Activated naive CD8-positive, alpha-beta T cell treated with anti-CD3 and anti-CD28 coated beads for 36 hours (primary cell): ENCODE results near the gene FHL2. TPM values are rescaled to one million over a fixed set of nuclear protein-coding genes. Genes with fewer than 3 reads are reported as not detected.
"Not testable (repeated sequence)": the region's sequence is repeated elsewhere in the genome, so short reads cannot be mapped to it uniquely, and the experiment has no call there.

Experiments used
- DNase-seq: peaks from one replicate; pipeline ENCODE4 v3.0.0; 2021
- H3K27ac Mint-ChIP-seq: one replicate; pipeline ENCODE4 v1.8.0; 2022; ENCODE audit warnings: mild to moderate bottlenecking, moderate library complexity, mixed read lengths
- H3K27me3 Mint-ChIP-seq: one replicate; pipeline ENCODE4 v1.8.0; 2022; ENCODE audit warnings: mild to moderate bottlenecking, mixed read lengths
- H3K36me3 Mint-ChIP-seq: one replicate; pipeline ENCODE4 v1.8.0; 2021; ENCODE audit warnings: mild to moderate bottlenecking, mixed read lengths
- H3K4me1 Mint-ChIP-seq: one replicate; pipeline ENCODE4 v1.8.0; 2021; ENCODE audit warnings: mixed read lengths
- H3K4me3 Mint-ChIP-seq: one replicate; pipeline ENCODE4 v1.8.0; 2022; ENCODE audit warnings: mild to moderate bottlenecking, moderate library complexity, mixed read lengths
- H3K9me3 Mint-ChIP-seq: one replicate; pipeline ENCODE4 v1.8.0; 2022; ENCODE audit warnings: mixed read lengths
- total RNA-seq, 2 experiments: library from RNA; stranded (reverse); gene quantifications; one replicate each; pipeline ENCODE4 v1.2.3, GENCODE V29; 2021

FHL2 gene
- total RNA-seq, 2 experiments from 2014 or later: 4.7 to 5.1 TPM

GRCh38 chr2:105329561-105330495 lies 69.0 kb downstream of the FHL2 start, which contains the start of gene TGFBRAP1:
TGFBRAP1 (minus strand) TSS chr2:105329735; CDS start chr2:105308301, 21,434 bp downstream.
- Mint-ChIP-seq H3K9me3 (no peaks in the 10 kb centered on the region), H3K4me1 (peaks cover 40% of the 10 kb centered on the region), H3K36me3 (peaks cover 22% of the 10 kb centered on the region), H3K4me3 (peak within 1 kb of the TSS; percentile 88), H3K27ac (peak within 1 kb of the TSS; percentile 96), H3K27me3 (no peaks in the 10 kb centered on the region)
- DNase-seq: peak; percentile 78

DNA sequence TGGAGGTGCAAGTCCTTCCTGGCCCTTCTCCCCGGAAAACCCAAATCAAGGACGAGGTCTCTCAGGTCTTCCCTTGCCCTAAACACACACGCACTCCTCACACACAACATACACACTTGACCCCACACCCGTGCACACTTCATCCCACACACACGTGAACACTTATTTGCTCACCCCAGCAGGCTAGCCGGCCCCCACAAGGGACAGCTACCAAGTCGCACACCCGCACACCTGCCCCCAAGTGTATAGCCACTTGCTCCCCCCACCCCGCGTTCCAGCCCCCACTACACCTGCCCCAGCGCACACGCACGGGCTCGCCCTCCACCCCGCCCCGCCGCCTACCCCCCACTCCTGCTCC lies 69.7 kb downstream of the FHL2 start:
- Mint-ChIP-seq H3K4me3 (peak overlapping the region; percentile 82), H3K4me1 (peaks cover 46% of the 10 kb centered on the region), H3K36me3 (peaks cover 25% of the 10 kb centered on the region), H3K9me3 (no peaks in the 10 kb centered on the region), H3K27ac (peak overlapping the region; percentile 86), H3K27me3 (no peaks in the 10 kb centered on the region)
- no peak for DNase-seq

DNA sequence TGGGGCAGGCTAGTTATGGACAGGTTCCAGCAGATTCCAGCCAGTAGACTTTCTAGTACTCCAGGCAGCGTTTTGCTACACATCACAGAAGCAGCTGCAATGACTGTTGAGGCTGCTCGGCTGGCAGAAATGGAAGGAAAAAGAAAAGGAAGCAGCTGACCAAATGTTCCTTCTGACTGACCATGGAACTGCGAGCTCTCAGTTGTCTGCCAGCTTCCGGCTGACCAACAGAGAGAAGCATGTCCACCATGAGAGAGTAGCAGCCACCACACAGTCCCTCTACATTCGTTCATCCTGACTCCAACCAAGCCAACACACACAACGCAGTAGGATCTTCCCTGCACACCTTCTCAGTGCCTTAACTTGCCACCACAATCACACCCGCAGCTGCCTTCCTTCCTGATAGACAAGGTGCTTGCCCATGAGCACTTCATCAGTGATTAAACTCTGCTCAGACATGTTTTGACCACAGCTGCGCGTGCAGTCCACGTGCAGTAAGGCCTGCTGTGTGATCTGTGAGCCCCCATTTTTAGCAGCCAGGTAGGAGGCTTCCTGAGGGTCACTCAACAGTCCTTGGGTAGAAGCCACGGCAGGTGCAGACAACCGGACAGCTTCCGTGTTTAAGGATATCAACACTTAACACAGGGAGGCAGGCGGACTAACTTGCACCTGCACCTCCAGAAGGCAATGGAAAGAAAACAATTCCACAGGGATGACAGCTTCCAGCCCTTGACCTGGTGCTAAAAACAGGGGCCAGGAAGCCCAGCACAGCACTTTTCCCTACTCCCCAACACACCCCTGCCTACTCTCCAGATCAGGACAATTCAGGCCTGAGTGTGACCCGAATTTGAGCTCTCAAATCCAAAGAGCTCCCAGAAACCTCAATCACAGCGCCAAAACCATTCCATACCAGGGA lies 70.3 kb downstream of the FHL2 start:
- Mint-ChIP-seq H3K36me3 (peaks cover 29% of the 10 kb centered on the region), H3K4me3 (peak overlapping the region; percentile 82), H3K27me3 (no peaks in the 10 kb centered on the region), H3K27ac (peak overlapping the region; percentile 86), H3K9me3 (no peaks in the 10 kb centered on the region), H3K4me1 (peaks cover 53% of the 10 kb centered on the region)
- DNase-seq: peak; percentile 27

GRCh38 chr2:105327690-105328089 lies 71.2 kb downstream of the FHL2 start:
- Mint-ChIP-seq H3K27me3 (no peaks in the 10 kb centered on the region), H3K4me1 (peaks cover 61% of the 10 kb centered on the region), H3K4me3 (peak overlapping the region; percentile 82), H3K27ac (no peak overlapping the region), H3K9me3 (no peaks in the 10 kb centered on the region), H3K36me3 (peaks cover 29% of the 10 kb centered on the region)
- no peak for DNase-seq

DNA sequence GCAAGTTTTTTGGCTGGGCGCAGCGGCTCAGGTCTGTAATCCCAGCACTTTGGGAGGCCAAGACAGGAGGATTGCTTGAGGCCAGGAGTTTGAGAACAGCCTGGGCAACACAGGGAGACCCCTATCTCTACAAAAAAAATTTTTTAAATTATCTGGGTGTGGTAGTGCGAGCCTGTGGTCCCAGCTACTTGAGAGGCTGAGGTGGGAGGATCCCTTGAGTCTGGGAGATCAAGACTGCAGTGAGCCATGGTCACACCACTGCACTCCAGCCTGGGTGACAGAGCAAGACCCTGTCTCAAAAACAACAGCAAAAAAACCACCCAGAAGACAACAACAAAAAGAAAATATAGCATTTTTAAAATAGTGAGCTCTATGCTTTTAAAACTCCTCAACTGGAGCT lies 71.6 kb downstream of the FHL2 start:
- Mint-ChIP-seq H3K4me1 (peaks cover 65% of the 10 kb centered on the region), H3K36me3 (peaks cover 29% of the 10 kb centered on the region)
- not testable (repeated sequence) for H3K9me3 Mint-ChIP-seq, H3K4me3 Mint-ChIP-seq, H3K27ac Mint-ChIP-seq, H3K27me3 Mint-ChIP-seq, DNase-seq

DNA sequence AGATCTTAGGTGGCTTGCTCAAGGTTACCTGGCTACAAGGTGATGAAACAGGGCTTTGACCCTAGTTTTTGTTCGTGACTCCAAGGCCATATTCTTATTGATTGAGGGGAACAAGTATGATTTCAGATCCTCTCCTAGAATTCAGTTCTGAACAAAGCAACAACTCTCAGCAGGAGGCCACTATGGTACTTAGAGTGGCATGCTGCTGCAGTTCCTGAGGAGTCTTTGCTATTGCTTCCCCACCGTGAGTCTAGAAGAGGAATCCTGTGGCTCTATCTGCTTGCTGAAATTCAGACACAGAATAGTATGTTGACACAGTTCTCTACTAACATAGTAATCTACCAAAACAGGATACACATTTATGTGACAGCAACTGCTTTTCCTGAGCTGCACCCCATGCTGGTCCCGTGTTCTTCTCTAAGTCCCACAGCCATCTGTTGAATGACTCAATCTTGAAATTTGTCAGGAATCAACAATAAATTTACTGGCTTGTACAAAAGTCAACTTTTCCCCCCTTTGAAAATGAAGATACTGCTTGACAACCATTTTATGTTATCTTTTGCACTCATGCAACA lies 73.4 kb downstream of the FHL2 start:
- Mint-ChIP-seq H3K27me3 (no peaks in the 10 kb centered on the region), H3K9me3 (no peaks in the 10 kb centered on the region)

GRCh38 chr2:105324732-105325131 lies 74.1 kb downstream of the FHL2 start:
- Mint-ChIP-seq H3K4me1 (peaks cover 69% of the 10 kb centered on the region), H3K4me3 (no peak overlapping the region), H3K36me3 (peaks cover 29% of the 10 kb centered on the region), H3K27ac (no peak overlapping the region), H3K27me3 (no peaks in the 10 kb centered on the region), H3K9me3 (no peaks in the 10 kb centered on the region)
- no peak for DNase-seq

More for the DNA sequence above, 73.4 kb downstream of the FHL2 start:
- Mint-ChIP-seq H3K4me1 (peaks cover 66% of the 10 kb centered on the region), H3K36me3 (peaks cover 29% of the 10 kb centered on the region), H3K27ac (no peak overlapping the region), H3K4me3 (no peak overlapping the region)
- DNase-seq: no peak

DNA sequence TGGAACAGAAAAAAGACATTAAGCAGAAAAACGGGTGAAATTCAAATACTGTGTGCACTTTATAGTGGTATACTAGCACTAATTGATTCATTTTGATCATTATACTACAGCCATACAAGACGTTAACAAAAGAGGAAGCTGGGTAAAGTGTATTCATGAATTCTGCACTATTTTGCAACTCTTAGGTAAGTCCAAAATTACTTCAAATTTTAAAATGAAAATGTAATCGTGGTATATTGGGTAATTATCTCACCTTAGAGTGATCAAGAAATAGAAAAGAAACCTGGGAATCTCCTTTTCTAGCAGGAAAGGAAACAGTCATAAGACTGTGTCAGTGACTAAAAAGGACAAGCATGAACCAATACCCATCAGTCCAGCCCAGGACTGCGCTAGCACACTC lies 74.8 kb downstream of the FHL2 start:
- Mint-ChIP-seq H3K27ac (no peak overlapping the region), H3K4me1 (peaks cover 69% of the 10 kb centered on the region)

GRCh38 chr2:105323111-105323510 lies 75.7 kb downstream of the FHL2 start:
- no peaks in the 10 kb centered on the region for H3K9me3 Mint-ChIP-seq
- H3K27ac Mint-ChIP-seq: peak overlapping the region; percentile 0
- no peaks in the 10 kb centered on the region for H3K27me3 Mint-ChIP-seq
- H3K36me3 Mint-ChIP-seq: peaks cover 25% of the 10 kb centered on the region
- no peak overlapping the region for H3K4me3 Mint-ChIP-seq
- peaks cover 68% of the 10 kb centered on the region for H3K4me1 Mint-ChIP-seq
- no peak for DNase-seq

More for the DNA sequence above, 74.8 kb downstream of the FHL2 start:
- DNase-seq: no peak
- peaks cover 28% of the 10 kb centered on the region for H3K36me3 Mint-ChIP-seq
- no peaks in the 10 kb centered on the region for H3K9me3 Mint-ChIP-seq
- no peaks in the 10 kb centered on the region for H3K27me3 Mint-ChIP-seq
- no peak overlapping the region for H3K4me3 Mint-ChIP-seq

DNA sequence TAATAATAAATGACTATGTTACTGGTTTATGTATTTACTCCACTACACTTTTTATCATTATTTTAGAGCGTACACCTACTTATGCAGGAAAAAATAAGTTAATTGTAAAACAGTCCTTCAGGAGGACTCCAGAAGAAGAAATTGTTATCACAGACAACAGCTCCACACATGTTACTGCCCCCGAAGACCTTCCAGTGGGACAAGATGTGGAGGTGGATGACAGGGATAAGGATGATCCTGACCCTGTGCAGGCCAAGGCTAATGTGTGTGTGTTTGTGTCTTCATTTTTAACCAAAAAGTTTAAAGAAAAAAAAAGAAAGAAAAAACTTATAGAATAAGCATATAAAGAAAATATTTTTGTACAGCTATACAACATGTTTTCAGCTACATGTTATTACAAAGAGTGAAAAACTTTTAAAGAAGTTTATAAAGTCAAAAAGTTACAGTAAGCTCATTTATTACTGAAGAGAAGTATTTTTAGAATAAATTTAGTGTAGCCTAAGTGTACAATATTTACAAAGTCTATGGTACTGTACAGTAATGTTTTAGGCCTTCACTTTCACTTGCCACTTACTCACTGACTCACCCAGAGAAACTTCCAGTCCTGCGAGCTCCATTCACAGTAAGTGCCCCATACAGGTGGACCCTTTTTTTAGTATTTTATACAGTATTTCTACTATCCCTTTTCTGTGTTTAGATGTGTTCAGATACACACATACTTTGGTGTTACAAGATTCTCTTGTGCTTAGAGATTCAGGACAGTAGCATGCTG lies 76.8 kb downstream of the FHL2 start:
- H3K27ac Mint-ChIP-seq: no peak overlapping the region

GRCh38 chr2:105320651-105321215 lies 78.1 kb downstream of the FHL2 start:
- Mint-ChIP-seq H3K4me1 (peaks cover 55% of the 10 kb centered on the region), H3K4me3 (no peak overlapping the region), H3K27ac (no peak overlapping the region)

More for the DNA sequence above, 76.8 kb downstream of the FHL2 start:
- no peak overlapping the region for H3K4me3 Mint-ChIP-seq
- peaks cover 62% of the 10 kb centered on the region for H3K4me1 Mint-ChIP-seq
- DNase-seq: no peak
- no peaks in the 10 kb centered on the region for H3K9me3 Mint-ChIP-seq
- H3K36me3 Mint-ChIP-seq: peaks cover 24% of the 10 kb centered on the region
- H3K27me3 Mint-ChIP-seq: no peaks in the 10 kb centered on the region

GRCh38 chr2:105317937-105318336 lies 80.9 kb downstream of the FHL2 start:
- no peak for DNase-seq
- peaks cover 36% of the 10 kb centered on the region for H3K4me1 Mint-ChIP-seq
- no peak overlapping the region for H3K4me3 Mint-ChIP-seq
- H3K36me3 Mint-ChIP-seq: peaks cover 16% of the 10 kb centered on the region
- no peak overlapping the region for H3K27ac Mint-ChIP-seq
- H3K27me3 Mint-ChIP-seq: no peaks in the 10 kb centered on the region
- H3K9me3 Mint-ChIP-seq: no peaks in the 10 kb centered on the region

More at GRCh38 chr2:105320651-105321215, 78.1 kb downstream of the FHL2 start:
- H3K27me3 Mint-ChIP-seq: no peaks in the 10 kb centered on the region
- H3K9me3 Mint-ChIP-seq: no peaks in the 10 kb centered on the region
- peaks cover 23% of the 10 kb centered on the region for H3K36me3 Mint-ChIP-seq
- no peak for DNase-seq

DNA sequence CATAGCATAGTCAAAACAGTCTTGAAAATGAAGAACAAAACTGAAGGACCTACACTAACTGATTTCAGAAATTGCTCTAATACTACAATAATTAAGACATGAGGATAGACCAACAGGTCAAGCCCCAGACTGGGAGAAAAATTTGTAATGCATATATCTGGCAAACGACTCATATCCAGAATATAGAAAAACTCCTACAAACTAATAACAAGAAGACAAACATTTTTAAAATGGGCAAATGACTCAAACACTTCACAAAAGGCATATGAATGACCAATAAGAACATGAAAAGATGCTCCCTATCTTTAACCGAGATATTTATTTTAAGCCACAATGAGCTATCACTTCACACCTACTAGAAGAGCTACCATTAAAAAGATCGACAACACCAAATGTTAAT lies 83.5 kb downstream of the FHL2 start:
- peaks cover 18% of the 10 kb centered on the region for H3K36me3 Mint-ChIP-seq
- H3K9me3 Mint-ChIP-seq: no peaks in the 10 kb centered on the region
- DNase-seq: no peak
- no peaks in the 10 kb centered on the region for H3K27me3 Mint-ChIP-seq
- H3K27ac Mint-ChIP-seq: no peak overlapping the region
- no peak overlapping the region for H3K4me3 Mint-ChIP-seq
- H3K4me1 Mint-ChIP-seq: peaks cover 26% of the 10 kb centered on the region

GRCh38 chr2:105313877-105314276 lies 85.0 kb downstream of the FHL2 start:
- Mint-ChIP-seq H3K27ac (no peak overlapping the region), H3K36me3 (peaks cover 20% of the 10 kb centered on the region), H3K9me3 (no peaks in the 10 kb centered on the region), H3K4me1 (peaks cover 20% of the 10 kb centered on the region), H3K27me3 (no peaks in the 10 kb centered on the region), H3K4me3 (no peak overlapping the region)
- no peak for DNase-seq
